H9 (cell line): Measurements from ENCODE around the gene EGR4. TPM values are rescaled to one million over a fixed set of nuclear protein-coding genes. Genes with fewer than 3 reads are reported as not detected.

ENCODE experiments used
- DNase-seq: peaks from one replicate; pipeline ENCODE4 v3.0.0-alpha.2; 2017
- H2AFZ ChIP-seq: one replicate; pipeline ENCODE4 v1.6.1; 2013; ENCODE audit warnings: mild to moderate bottlenecking, low read length, control low read depth, moderate library complexity
- H2AK5ac ChIP-seq: 2 replicates; pipeline ENCODE4 v1.6.1; 2013; ENCODE audit warnings: low read length, control low read depth, mixed read lengths; ENCODE audit not compliant: insufficient read length
- H2BK120ac ChIP-seq: one replicate; pipeline ENCODE4 v1.6.1; 2013; ENCODE audit warnings: low read depth, mild to moderate bottlenecking, low read length, control low read depth, inconsistent platforms; ENCODE audit not compliant: poor library complexity, severe bottlenecking
- H2BK12ac ChIP-seq: 2 replicates; pipeline ENCODE4 v1.6.1; 2013; ENCODE audit warnings: low read length, control low read depth, mixed read lengths, low read depth; ENCODE audit not compliant: insufficient read length
- H2BK15ac ChIP-seq: 2 replicates; pipeline ENCODE4 v1.6.1; 2013; ENCODE audit warnings: low read depth, low read length, control low read depth
- H2BK20ac ChIP-seq: one replicate; pipeline ENCODE4 v1.6.1; 2013; ENCODE audit warnings: low read depth, mild to moderate bottlenecking, low read length, control low read depth, inconsistent platforms; ENCODE audit not compliant: poor library complexity, severe bottlenecking
- H2BK5ac ChIP-seq: 2 replicates; pipeline ENCODE4 v1.6.1; 2013; ENCODE audit warnings: low read length, control low read depth, mixed read lengths; ENCODE audit not compliant: insufficient read length
- H3K14ac ChIP-seq: 2 replicates; pipeline ENCODE4 v1.6.1; 2013; ENCODE audit warnings: low read length, control low read depth; ENCODE audit not compliant: insufficient read depth
- H3K18ac ChIP-seq: 2 replicates; pipeline ENCODE4 v1.6.1; 2013; ENCODE audit warnings: low read depth, mild to moderate bottlenecking, mixed read lengths, low read length, control low read depth; ENCODE audit not compliant: insufficient read length
- H3K23ac ChIP-seq: 2 replicates; pipeline ENCODE4 v1.6.1; 2013; ENCODE audit warnings: low read length, control low read depth, mixed read lengths, low read depth; ENCODE audit not compliant: insufficient read length
- H3K23me2 ChIP-seq: 2 replicates; pipeline ENCODE4 v1.6.1; 2013; ENCODE audit warnings: low read depth, mild to moderate bottlenecking, mixed read lengths, low read length, control low read depth; ENCODE audit not compliant: insufficient read length, poor library complexity, severe bottlenecking
- H3K27ac ChIP-seq: 2 replicates; pipeline ENCODE4 v1.5.1; 2013; ENCODE audit warnings: low read length, control low read depth, mixed read lengths, low read depth; ENCODE audit not compliant: insufficient read length
- H3K27me3 ChIP-seq: 2 replicates; pipeline ENCODE4 v1.6.1; 2013; ENCODE audit warnings: low read length, control low read depth, inconsistent platforms; ENCODE audit not compliant: insufficient read depth
- H3K4ac ChIP-seq: 2 replicates; pipeline ENCODE4 v1.6.1; 2013; ENCODE audit warnings: low read depth, mild to moderate bottlenecking, control low read depth, inconsistent platforms, low read length, moderate library complexity
- H3K4me1 ChIP-seq: 2 replicates; pipeline ENCODE4 v1.6.1; 2013; ENCODE audit warnings: low read length, control low read depth, inconsistent platforms; ENCODE audit not compliant: insufficient read depth
- H3K4me2 ChIP-seq: 2 replicates; pipeline ENCODE4 v1.6.1; 2013; ENCODE audit warnings: low read length, control low read depth, mixed read lengths; ENCODE audit not compliant: insufficient read length, insufficient read depth
- H3K56ac ChIP-seq: 2 replicates; pipeline ENCODE4 v1.6.1; 2013; ENCODE audit warnings: low read depth, mild to moderate bottlenecking, mixed read lengths, low read length, control low read depth; ENCODE audit not compliant: insufficient read length
- H3K79me1 ChIP-seq: 2 replicates; pipeline ENCODE4 v1.6.1; 2013; ENCODE audit warnings: low read depth, mild to moderate bottlenecking, moderate library complexity, low read length, control low read depth, inconsistent platforms; ENCODE audit not compliant: insufficient read depth, poor library complexity, severe bottlenecking
- H3K79me2 ChIP-seq: 2 replicates; pipeline ENCODE4 v1.6.1; 2013; ENCODE audit warnings: low read length, control low read depth, inconsistent platforms; ENCODE audit not compliant: insufficient read depth
- H3K9ac ChIP-seq: 2 replicates; pipeline ENCODE4 v1.6.1; 2013; ENCODE audit warnings: low read length, control low read depth, mixed read lengths; ENCODE audit not compliant: insufficient read length; ENCODE audit errors: extremely low read depth
- H3K9me3 ChIP-seq: one replicate; pipeline ENCODE4 v1.6.1; 2013; ENCODE audit warnings: low read depth, low read length, inconsistent platforms; ENCODE audit not compliant: control insufficient read depth
- H3T11ph ChIP-seq: one replicate; pipeline ENCODE4 v1.6.1; 2013; ENCODE audit warnings: mild to moderate bottlenecking, low read length, control low read depth, inconsistent platforms
- H4K20me1 ChIP-seq: one replicate; pipeline ENCODE4 v1.6.1; 2013; ENCODE audit not compliant: control insufficient read depth, insufficient read length, insufficient read depth
- H4K5ac ChIP-seq: 2 replicates; pipeline ENCODE4 v1.6.1; 2013; ENCODE audit warnings: low read depth, mild to moderate bottlenecking, mixed read lengths, low read length, control low read depth; ENCODE audit not compliant: insufficient read length
- H4K8ac ChIP-seq: replicated peaks from 2 replicates; pipeline ENCODE4 v1.6.1; 2013; ENCODE audit warnings: low read length, control low read depth, mixed read lengths, low read depth; ENCODE audit not compliant: insufficient read length
- H4K91ac ChIP-seq: 2 replicates; pipeline ENCODE4 v1.6.1; 2013; ENCODE audit warnings: low read depth, mild to moderate bottlenecking, moderate library complexity, mixed read lengths, low read length, control low read depth; ENCODE audit not compliant: insufficient read length
- H3K27ac Mint-ChIP-seq, 3 experiments: 2 replicates in 2 of 3; 3 replicates in 1 of 3; pipeline ENCODE4 v1.8.0; 2020 to 2021; ENCODE audit warnings: mixed read lengths in 3 of 3, mild to moderate bottlenecking in 1 of 3, moderate library complexity in 1 of 3
- H3K27me3 Mint-ChIP-seq: 2 replicates; pipeline ENCODE4 v1.8.0; 2021; ENCODE audit warnings: low read depth, mild to moderate bottlenecking, moderate library complexity, mixed read lengths
- H3K36me3 Mint-ChIP-seq, 3 experiments: 2 replicates in 2 of 3; 3 replicates in 1 of 3; pipeline ENCODE4 v1.8.0; 2020 to 2021; ENCODE audit warnings: low read depth in 3 of 3, mixed read lengths in 3 of 3; ENCODE audit not compliant: insufficient read depth in 1 of 3
- H3K4me1 Mint-ChIP-seq, 2 experiments: 2 replicates each; pipeline ENCODE4 v1.8.0; 2020; ENCODE audit warnings: mixed read lengths in 2 of 2
- H3K4me3 Mint-ChIP-seq, 2 experiments: 2 replicates in 1 of 2; 3 replicates in 1 of 2; pipeline ENCODE4 v1.8.0; 2020 to 2021; ENCODE audit warnings: mild to moderate bottlenecking in 2 of 2, mixed read lengths in 2 of 2, moderate library complexity in 1 of 2
- H3K9me3 Mint-ChIP-seq, 2 experiments: 2 replicates in 1 of 2; 3 replicates in 1 of 2; pipeline ENCODE4 v1.8.0; 2020; ENCODE audit warnings: mild to moderate bottlenecking in 2 of 2, mixed read lengths in 2 of 2, moderate library complexity in 1 of 2
- WGBS: extraction: QIAGEN DNeasy Blood & Tissue Kit; methylation state at CpG from one replicate; pipeline ENCODE4 v1.1.7; 2013; ENCODE audit warnings: missing lambda C conversion rate, low lambda C conversion rate, mixed read lengths; ENCODE audit not compliant: insufficient read length; ENCODE audit errors: extremely low coverage; 5-methylcytosine and 5-hydroxymethylcytosine counted together
- total RNA-seq: library from RNA; stranded (reverse); gene quantifications from 2 replicates; pipeline ENCODE4 v1.2.1, GENCODE V29; 2021
- TF ChIP-seq, protein P1 (sequence below): fragments of 200-600 bp; sonication (generic); conservative IDR thresholded peaks from 3 replicates; pipeline ENCODE4 v1.8.0; 2021; ENCODE audit warnings: antibody characterized with exemption, mild to moderate bottlenecking

The EGR4 gene
- total RNA-seq, 1 experiment from 2014 or later = 0.85 TPM

DNA sequence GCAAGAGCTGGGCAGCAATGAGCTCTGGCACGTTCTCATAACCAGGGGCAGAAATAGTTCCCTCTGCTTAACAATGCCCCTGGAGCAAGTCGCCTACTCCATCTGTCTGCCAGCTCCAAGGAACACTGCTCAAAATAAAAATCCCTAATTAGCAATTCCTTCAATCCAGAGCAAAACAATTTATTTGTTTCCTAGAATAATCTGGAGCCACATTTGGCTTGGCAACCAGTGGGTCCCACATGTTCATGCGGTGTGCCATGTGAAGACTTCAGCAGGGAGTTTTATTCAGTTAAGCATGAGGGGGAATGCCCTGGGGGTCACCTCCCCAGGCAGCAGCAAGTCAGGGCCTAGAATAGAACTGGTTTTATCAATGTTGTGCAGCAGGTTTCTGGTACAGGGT lies 7.6 kb upstream of the EGR4 start:
- H3K27ac Mint-ChIP-seq = no peak overlapping the region
- Histone ChIP-seq H2BK15ac (no peak overlapping the region), H3K9ac (no peak overlapping the region), H2AK5ac (no peak overlapping the region), H3K4ac (no peak overlapping the region), H3K79me2 (no peaks in the 10 kb centered on the region), H2AFZ (no peak overlapping the region), H2BK20ac (no peak overlapping the region), H3K4me2 (no peak overlapping the region), H3K14ac (no peak overlapping the region), H3K27me3 (no peaks in the 10 kb centered on the region; the same call in 1 of the 2 replicates), H4K5ac (no peak overlapping the region), H3K56ac (no peak overlapping the region), H3K23me2 (no peaks in the 10 kb centered on the region), H4K8ac (no peak overlapping the region), H2BK12ac (no peak overlapping the region), H2BK5ac (no peak overlapping the region), H3K27ac (no peak overlapping the region), H4K91ac (no peak overlapping the region), H3K18ac (no peak overlapping the region), H3K79me1 (no peaks in the 10 kb centered on the region), H4K20me1 (no peaks in the 10 kb centered on the region), H3K4me1 (no peaks in the 10 kb centered on the region), H3K23ac (no peak overlapping the region), H2BK120ac (no peak overlapping the region), H3T11ph (no peak overlapping the region), H3K9me3 (no peaks in the 10 kb centered on the region)
- no peaks in the 10 kb centered on the region for H3K36me3 Mint-ChIP-seq
- DNase-seq = no peak
- TF ChIP-seq, protein P1, sequence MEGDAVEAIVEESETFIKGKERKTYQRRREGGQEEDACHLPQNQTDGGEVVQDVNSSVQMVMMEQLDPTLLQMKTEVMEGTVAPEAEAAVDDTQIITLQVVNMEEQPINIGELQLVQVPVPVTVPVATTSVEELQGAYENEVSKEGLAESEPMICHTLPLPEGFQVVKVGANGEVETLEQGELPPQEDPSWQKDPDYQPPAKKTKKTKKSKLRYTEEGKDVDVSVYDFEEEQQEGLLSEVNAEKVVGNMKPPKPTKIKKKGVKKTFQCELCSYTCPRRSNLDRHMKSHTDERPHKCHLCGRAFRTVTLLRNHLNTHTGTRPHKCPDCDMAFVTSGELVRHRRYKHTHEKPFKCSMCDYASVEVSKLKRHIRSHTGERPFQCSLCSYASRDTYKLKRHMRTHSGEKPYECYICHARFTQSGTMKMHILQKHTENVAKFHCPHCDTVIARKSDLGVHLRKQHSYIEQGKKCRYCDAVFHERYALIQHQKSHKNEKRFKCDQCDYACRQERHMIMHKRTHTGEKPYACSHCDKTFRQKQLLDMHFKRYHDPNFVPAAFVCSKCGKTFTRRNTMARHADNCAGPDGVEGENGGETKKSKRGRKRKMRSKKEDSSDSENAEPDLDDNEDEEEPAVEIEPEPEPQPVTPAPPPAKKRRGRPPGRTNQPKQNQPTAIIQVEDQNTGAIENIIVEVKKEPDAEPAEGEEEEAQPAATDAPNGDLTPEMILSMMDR = no peak
- no CpG with 5 or more reads among the region's 3 CpGs for WGBS
- H3K4me3 Mint-ChIP-seq = no peak overlapping the region
- no peaks in the 10 kb centered on the region for H3K9me3 Mint-ChIP-seq
- H3K27me3 Mint-ChIP-seq = peaks cover 63% of the 10 kb centered on the region
- peaks cover 4 to 8% of the 10 kb centered on the region in 2 experiments; a peak in 2 of 4 replicates for H3K4me1 Mint-ChIP-seq
